Gastrocnemius medialis (tissue), 4 donors: ENCODE measurements around the gene IGF1R. TPM values are rescaled to one million over a fixed set of nuclear protein-coding genes. Genes with fewer than 3 reads are reported as not detected.

Experiments used
- ATAC-seq, 2 donors: fragments of 150-250 bp; one replicate each; pipeline ENCODE4 v1.9.1; 2016
- DNase-seq, 2 donors: peaks; one replicate each; pipeline ENCODE4 v3.0.0-alpha.2; 2019
- H3K27ac ChIP-seq, 4 donors: fragments of 200-600 bp; sonication (generic); 1 replicate in 1 of 4; 2 replicates in 3 of 4; pipeline ENCODE4 v1.5.1; 2016 to 2018; ENCODE audit warnings: mild to moderate bottlenecking in 2 of 4, moderate library complexity in 1 of 4
- H3K27me3 ChIP-seq, 3 donors: fragments of 200-600 bp; sonication (generic) in 2 of 3; 1 replicate in 1 of 3; 2 replicates in 2 of 3; pipeline versions ENCODE4 v1.5.1 to v1.6.0; 2016 to 2019; ENCODE audit warnings: mild to moderate bottlenecking in 1 of 3, moderate library complexity in 1 of 3
- H3K36me3 ChIP-seq, 2 donors: fragments of 200-600 bp; sonication (generic) in 1 of 2; one replicate each; pipeline ENCODE4 v1.5.1; 2017 to 2018
- H3K4me1 ChIP-seq, 2 donors: fragments of 200-600 bp; sonication (generic) in 1 of 2; one replicate each; pipeline ENCODE4 v1.5.1; 2016 to 2017; ENCODE audit warnings: mild to moderate bottlenecking in 2 of 2
- H3K4me3 ChIP-seq, 4 donors: fragments of 200-600 bp; sonication (generic) in 3 of 4; 1 replicate in 1 of 4; 2 replicates in 3 of 4; pipeline ENCODE4 v1.5.1; 2016 to 2019; ENCODE audit warnings: mild to moderate bottlenecking in 2 of 4
- H3K9me3 ChIP-seq, 3 donors: fragments of 200-600 bp; sonication (generic) in 2 of 3; 1 replicate in 1 of 3; 2 replicates in 2 of 3; pipeline ENCODE4 v1.5.1; 2016 to 2019
- CTCF ChIP-seq, 5 experiments: fragments of 450-650 bp in 3 of 5; fragments of 200-600 bp in 2 of 5; sonication (generic) in 2 of 5; IDR thresholded peaks in 4 of 5; conservative IDR thresholded peaks in 1 of 5; 1 replicate in 4 of 5; 2 replicates in 1 of 5; pipeline ENCODE4 v1.5.1; 2016 to 2019; ENCODE audit warnings: antibody characterized with exemption in 5 of 5, mild to moderate bottlenecking in 3 of 5, moderate library complexity in 3 of 5
- POLR2A ChIP-seq, 2 donors: fragments of 450-650 bp; IDR thresholded peaks; one replicate each; pipeline ENCODE4 v1.6.1; 2017; ENCODE audit warnings: antibody characterized with exemption in 2 of 2, mild to moderate bottlenecking in 2 of 2, moderate library complexity in 2 of 2
- in situ Hi-C, 4 donors: fragments of 200-750 bp; cut with MboI; loops; one replicate each; pipeline versions ENCODE4 v1.15.0 to v1.8.0; 2017; ENCODE audit warnings: low sequenced_read_pairs in 4 of 4
- intact Hi-C: fragments of 100-400 bp; cut with DNase I; formaldehyde crosslinking; loops from one replicate; pipeline ENCODE4 v1.15.1; 2023; ENCODE audit warnings: low total_unique reads
- total RNA-seq, 4 donors: library from RNA; depleted of rRNA; stranded (reverse); fragments of >200 nt; gene quantifications; one replicate each; pipeline versions ENCODE4 v1.1.0 to v1.2.3, GENCODE V29; 2016

IGF1R gene
- total RNA-seq, 4 donors from 2014 or later, result 10.1 to 50.4 (median 12.3) TPM

DNA sequence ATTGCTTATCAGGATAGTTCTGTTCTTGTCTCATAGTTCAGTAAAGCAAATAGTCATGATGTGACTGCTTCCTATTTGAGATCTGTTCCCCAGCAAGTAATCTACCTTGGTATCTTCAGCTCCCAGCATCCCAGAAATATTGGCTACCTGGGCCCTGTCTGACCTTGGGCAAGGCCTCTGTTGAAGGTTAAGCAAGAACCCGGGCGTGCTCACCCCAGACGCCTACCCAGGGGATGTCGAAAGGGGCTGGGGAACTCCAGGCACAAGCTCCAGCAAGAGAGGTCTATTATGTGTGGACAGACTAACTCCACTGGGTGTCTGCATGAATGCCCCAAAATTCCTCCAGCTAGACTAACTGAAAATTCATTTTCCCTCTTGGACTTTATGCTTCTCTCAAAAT lies 37.3 kb upstream of the IGF1R start:
- ATAC-seq, result no peak
- no peaks in the 10 kb centered on the region for H3K4me1 ChIP-seq
- in situ Hi-C loops, result loop anchor here in 1 of 4 donors (25.0 kb wide), 1 partner anchor 101 kb away; no protein-coding TSS in a partner anchor
- no peak for TF ChIP-seq CTCF (IDR thresholded peaks at IDR 0.05 in 4 of 5, conservative IDR thresholded peaks at IDR 0.05 in 1 of 5)
- TF ChIP-seq POLR2A (IDR thresholded peaks at IDR 0.05), result no peak
- no peaks in the 10 kb centered on the region for H3K27me3 ChIP-seq
- H3K4me3 ChIP-seq, result no peak overlapping the region
- DNase-seq, result no peak
- intact Hi-C loops, result no loop called here
- no peaks in the 10 kb centered on the region for H3K36me3 ChIP-seq
- H3K27ac ChIP-seq, result no peak overlapping the region
- H3K9me3 ChIP-seq, result no peaks in the 10 kb centered on the region

- H3K4me1 ChIP-seq, result no peaks in the 10 kb centered on the region
These were observed 36.5 kb upstream of the IGF1R start for GRCh38 chr15:98611808-98612207.

GRCh38 chr15:98612490-98613110 lies 35.7 kb upstream of the IGF1R start:
- in situ Hi-C loops, result loop anchor here in 1 of 4 donors (25.0 kb wide), 1 partner anchor 100 kb away; no protein-coding TSS in a partner anchor
- Histone ChIP-seq H3K27me3 (peaks cover 0 to 5% (median 4%) of the 10 kb centered on the region in 3 donors), H3K4me1 (no peaks in the 10 kb centered on the region), H3K27ac (no peak overlapping the region), H3K4me3 (no peak overlapping the region), H3K36me3 (no peaks in the 10 kb centered on the region), H3K9me3 (no peaks in the 10 kb centered on the region)
- intact Hi-C loops, result no loop called here
- ATAC-seq, result no peak
- TF ChIP-seq CTCF (IDR thresholded peaks at IDR 0.05 in 4 of 5, conservative IDR thresholded peaks at IDR 0.05 in 1 of 5) (no peak), POLR2A (IDR thresholded peaks at IDR 0.05) (no peak)
- no peak for DNase-seq

More at GRCh38 chr15:98611808-98612207, 36.5 kb upstream of the IGF1R start:
- no peak for DNase-seq
- in situ Hi-C loops (loop anchor here in 1 of 4 donors (25.0 kb wide), 1 partner anchor 100 kb away; no protein-coding TSS in a partner anchor), intact Hi-C loops (no loop called here)
- Histone ChIP-seq H3K27ac (no peak overlapping the region), H3K27me3 (peaks cover 0 to 3% (median 0%) of the 10 kb centered on the region in 3 donors), H3K9me3 (no peaks in the 10 kb centered on the region), H3K36me3 (no peaks in the 10 kb centered on the region), H3K4me3 (no peak overlapping the region)
- no peak for ATAC-seq
- TF ChIP-seq CTCF (IDR thresholded peaks at IDR 0.05 in 4 of 5, conservative IDR thresholded peaks at IDR 0.05 in 1 of 5) (no peak), POLR2A (IDR thresholded peaks at IDR 0.05) (no peak)

GRCh38 chr15:98614681-98615080 lies 33.7 kb upstream of the IGF1R start:
- Histone ChIP-seq H3K4me1 (no peaks in the 10 kb centered on the region), H3K36me3 (no peaks in the 10 kb centered on the region), H3K9me3 (no peaks in the 10 kb centered on the region), H3K27ac (no peak overlapping the region), H3K4me3 (no peak overlapping the region), H3K27me3 (peaks cover under 1 to 15% (median 12%) of the 10 kb centered on the region in 3 donors)
- in situ Hi-C loops (loop anchor here in 1 of 4 donors (25.0 kb wide), 1 partner anchor 98 kb away; no protein-coding TSS in a partner anchor), intact Hi-C loops (no loop called here)
- no peak for ATAC-seq
- TF ChIP-seq CTCF (IDR thresholded peaks at IDR 0.05 in 4 of 5, conservative IDR thresholded peaks at IDR 0.05 in 1 of 5) (no peak), POLR2A (IDR thresholded peaks at IDR 0.05) (no peak)
- DNase-seq, result no peak
